ENCODE measurements around the gene CASP5.
A peak's percentile ranks its signal among the peaks of the same experiment; 100 is the strongest.
"Not testable (repeated sequence)": the region's sequence is repeated elsewhere in the genome, so short reads cannot be mapped to it uniquely, and the experiment has no call there.

CASP5 gene

DNA sequence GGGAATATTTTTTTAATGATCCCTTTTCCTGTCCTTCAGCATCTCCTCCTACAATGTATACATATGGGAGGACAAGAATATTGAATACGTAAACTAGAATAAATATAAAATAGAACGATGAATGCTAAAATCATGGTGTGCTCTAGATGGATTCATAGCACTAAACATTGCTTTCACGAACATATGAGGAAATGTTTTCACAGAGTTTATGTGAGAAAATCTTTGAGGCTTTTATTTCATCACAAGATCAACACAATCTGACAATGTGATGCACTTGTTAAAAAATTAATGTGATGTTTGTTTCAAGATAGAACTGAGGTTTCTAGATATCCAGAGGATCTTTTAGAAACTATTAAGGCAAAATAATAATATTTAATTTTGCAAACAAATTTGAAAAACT lies 19.2 kb upstream of the CASP5 start:
- no peak for DNase-seq (ENCODE audit: low spot score)
- TF ChIP-seq, protein P1, sequence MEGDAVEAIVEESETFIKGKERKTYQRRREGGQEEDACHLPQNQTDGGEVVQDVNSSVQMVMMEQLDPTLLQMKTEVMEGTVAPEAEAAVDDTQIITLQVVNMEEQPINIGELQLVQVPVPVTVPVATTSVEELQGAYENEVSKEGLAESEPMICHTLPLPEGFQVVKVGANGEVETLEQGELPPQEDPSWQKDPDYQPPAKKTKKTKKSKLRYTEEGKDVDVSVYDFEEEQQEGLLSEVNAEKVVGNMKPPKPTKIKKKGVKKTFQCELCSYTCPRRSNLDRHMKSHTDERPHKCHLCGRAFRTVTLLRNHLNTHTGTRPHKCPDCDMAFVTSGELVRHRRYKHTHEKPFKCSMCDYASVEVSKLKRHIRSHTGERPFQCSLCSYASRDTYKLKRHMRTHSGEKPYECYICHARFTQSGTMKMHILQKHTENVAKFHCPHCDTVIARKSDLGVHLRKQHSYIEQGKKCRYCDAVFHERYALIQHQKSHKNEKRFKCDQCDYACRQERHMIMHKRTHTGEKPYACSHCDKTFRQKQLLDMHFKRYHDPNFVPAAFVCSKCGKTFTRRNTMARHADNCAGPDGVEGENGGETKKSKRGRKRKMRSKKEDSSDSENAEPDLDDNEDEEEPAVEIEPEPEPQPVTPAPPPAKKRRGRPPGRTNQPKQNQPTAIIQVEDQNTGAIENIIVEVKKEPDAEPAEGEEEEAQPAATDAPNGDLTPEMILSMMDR (IDR thresholded peaks at IDR 0.05; ENCODE audit: extremely low read depth, insufficient read depth, missing control alignments): no peak
- in situ Hi-C loops (cut with MboI; ENCODE audit: low pct_unique_long_range_greater_than_20kb, low sequenced_read_pairs, unreplicated experiment): no loop called here

DNA sequence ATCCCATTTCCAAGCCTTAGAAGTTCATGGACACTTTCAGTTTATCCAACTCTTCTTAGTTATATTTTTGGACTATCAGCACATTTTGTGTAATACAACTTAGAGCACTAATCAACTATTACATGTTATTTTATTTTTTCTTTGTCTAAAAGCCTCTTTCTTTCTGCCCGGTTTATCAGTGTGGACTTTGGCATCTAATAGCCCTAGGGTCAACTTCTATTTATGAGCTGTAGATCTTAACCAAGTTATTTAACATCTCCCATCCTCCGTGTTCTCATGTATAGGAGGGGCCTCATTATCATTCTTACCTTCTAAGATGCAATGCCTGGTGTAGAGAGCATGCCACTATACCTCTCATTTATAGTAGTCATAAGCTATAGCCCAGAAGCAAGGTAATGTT lies 17.7 kb upstream of the CASP5 start:
- in situ Hi-C loops (cut with MboI; ENCODE audit: low pct_unique_long_range_greater_than_20kb, low sequenced_read_pairs, unreplicated experiment): no loop called here
- TF ChIP-seq, protein P1 (IDR thresholded peaks at IDR 0.05; ENCODE audit: extremely low read depth, insufficient read depth, missing control alignments): no peak
- DNase-seq (ENCODE audit: low spot score): no peak

DNA sequence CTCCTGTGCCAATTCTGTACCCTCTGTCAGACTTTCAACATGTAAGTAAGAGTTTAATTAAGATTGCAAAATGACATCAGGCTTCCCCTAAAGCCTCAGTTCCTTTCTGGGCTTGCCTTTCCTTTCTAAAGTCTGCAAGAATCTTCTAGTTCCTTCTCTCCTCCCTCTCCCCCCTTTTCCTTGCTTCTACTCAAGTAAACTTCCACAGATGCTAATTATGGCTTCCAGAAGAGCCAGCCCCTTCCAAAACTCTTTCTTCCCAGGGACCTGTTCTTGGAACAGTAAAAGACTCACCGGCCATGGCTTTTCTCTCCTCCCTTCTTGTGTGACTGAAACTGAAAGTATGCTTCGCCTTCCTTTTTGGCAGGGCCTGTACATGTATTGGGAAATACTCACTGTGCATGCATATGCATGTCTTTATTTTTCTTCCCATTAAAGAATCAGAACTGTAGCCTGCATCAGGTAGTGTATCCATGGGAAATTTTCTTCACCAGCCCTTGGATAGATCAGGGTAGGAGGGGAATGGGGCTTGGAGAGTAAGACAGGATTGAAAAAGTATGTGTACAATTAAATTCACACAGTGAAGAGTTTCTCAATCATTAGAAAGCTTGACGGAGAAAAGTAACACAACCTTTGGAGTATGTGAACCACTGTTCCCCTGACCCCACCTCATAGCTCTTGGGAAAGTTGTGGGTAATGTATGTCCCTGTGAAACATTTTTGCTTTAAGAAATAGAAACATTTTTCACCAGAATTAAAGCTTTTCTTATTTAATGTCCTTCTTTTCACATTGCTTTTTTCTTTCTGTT lies 12.0 kb upstream of the CASP5 start, which contains the start of gene CASP1:
Gene CASP1 (minus strand): TSS at position 332 of the 808 bp plus-strand sequence. CDS start 31 bp downstream, at position 301.
- in situ Hi-C loops (cut with MboI; ENCODE audit: low pct_unique_long_range_greater_than_20kb, low sequenced_read_pairs, unreplicated experiment): no loop called here
- TF ChIP-seq, protein P1 (IDR thresholded peaks at IDR 0.05; ENCODE audit: extremely low read depth, insufficient read depth, missing control alignments): no peak
- DNase-seq (ENCODE audit: low spot score): peak; percentile 9

DNA sequence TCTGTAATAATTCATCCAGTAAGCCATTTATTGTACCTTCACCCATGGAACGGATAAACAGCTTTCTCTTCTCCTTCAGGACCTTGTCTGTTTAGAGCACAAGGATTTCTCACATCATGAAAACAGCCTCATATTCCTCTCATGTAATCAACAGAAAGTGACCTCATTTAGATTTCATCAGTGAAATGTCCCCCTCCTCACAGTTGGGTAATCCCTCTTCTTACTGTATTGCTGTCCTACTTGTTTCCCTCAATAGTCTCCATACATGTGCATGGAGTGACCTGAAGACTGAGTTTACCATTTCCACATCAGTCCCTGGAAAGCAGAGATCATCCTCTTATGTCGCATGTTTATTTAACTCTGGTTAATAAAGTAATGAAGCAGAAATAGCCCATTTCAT lies 11.4 kb upstream of the CASP5 start:
- in situ Hi-C loops (cut with MboI; ENCODE audit: low pct_unique_long_range_greater_than_20kb, low sequenced_read_pairs, unreplicated experiment); DNase-seq (ENCODE audit: low spot score): not testable (repeated sequence)

DNA sequence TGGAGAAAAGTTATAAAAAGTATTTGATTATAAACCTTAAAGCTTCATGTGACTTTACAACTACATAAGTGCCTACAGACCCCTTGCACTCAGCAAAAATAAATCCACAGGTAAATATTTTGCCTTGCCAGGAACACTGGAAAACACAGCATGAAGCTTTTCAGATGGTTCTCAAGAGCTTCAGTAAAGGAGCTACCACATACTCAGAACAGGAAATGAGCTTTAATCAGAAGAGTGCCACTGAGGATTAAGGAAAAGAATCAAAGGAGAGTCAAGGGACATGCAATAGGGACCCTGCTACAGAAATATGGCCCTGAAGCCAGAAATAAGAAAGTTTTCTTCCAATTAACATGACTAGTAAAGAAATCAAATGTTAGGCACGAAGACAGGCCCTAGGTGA lies 10.8 kb upstream of the CASP5 start:
- TF ChIP-seq, protein P1 (IDR thresholded peaks at IDR 0.05; ENCODE audit: extremely low read depth, insufficient read depth, missing control alignments): no peak
- in situ Hi-C loops (cut with MboI; ENCODE audit: low pct_unique_long_range_greater_than_20kb, low sequenced_read_pairs, unreplicated experiment): no loop called here
- no peak for DNase-seq (ENCODE audit: low spot score)

DNA sequence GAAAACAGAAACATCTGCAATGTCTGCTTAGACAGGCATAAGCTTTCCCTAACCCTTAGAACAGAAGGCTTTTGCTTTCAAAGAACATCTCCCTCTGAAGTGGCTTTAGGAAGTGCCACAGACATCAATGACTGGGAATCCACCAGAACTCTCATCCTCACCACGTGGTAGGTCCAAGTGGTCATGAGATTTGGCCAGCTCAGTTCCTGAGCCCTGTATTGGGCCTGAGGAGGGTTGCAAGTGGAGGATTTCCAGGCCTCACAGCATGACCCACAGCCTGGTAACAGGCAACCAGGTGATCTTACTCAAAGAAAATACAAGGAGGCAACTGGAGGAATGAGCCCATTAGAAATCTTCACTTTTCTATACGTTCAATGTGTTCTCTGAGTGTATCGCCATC lies 10.4 kb upstream of the CASP5 start:
- in situ Hi-C loops (cut with MboI; ENCODE audit: low pct_unique_long_range_greater_than_20kb, low sequenced_read_pairs, unreplicated experiment): no loop called here
- no peak for DNase-seq (ENCODE audit: low spot score)
- TF ChIP-seq, protein P1 (IDR thresholded peaks at IDR 0.05; ENCODE audit: extremely low read depth, insufficient read depth, missing control alignments): no peak

DNA sequence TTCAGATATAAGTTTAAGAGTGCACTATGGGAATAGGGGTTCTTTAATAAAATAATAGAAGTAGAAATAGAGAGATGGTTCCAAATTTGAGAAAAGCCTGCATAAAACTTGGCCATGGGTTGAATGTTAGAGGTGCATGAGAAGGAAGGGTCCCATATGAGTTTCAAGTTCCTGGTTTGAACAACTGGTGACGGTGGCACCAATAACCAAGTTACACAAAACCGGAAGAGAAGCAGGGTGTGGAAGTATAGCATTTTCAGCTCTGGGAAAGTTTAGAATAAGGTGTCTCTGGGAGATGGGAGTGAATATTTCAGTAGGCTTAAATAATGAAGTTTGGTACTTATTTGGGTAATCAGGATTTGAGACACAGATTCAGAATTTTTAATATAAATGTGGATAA lies 9.5 kb upstream of the CASP5 start:
- in situ Hi-C loops (cut with MboI; ENCODE audit: low pct_unique_long_range_greater_than_20kb, low sequenced_read_pairs, unreplicated experiment): no loop called here
- DNase-seq (ENCODE audit: low spot score): no peak
- TF ChIP-seq, protein P1 (IDR thresholded peaks at IDR 0.05; ENCODE audit: extremely low read depth, insufficient read depth, missing control alignments): no peak
